Umbilical cord (tissue), 2 donors: ENCODE results near the gene ASIC4. TPM values are rescaled to one million over a fixed set of nuclear protein-coding genes. Genes with fewer than 3 reads are reported as not detected.
A peak's percentile ranks its signal among the peaks of the same experiment; 100 is the strongest.

Experiments used
- DNase-seq: peaks from one replicate; pipeline ENCODE4 v3.0.0-alpha.2; 2015; ENCODE audit warnings: low spot score
- total RNA-seq: library from RNA; depleted of rRNA; stranded (reverse); fragments of >200 nt; gene quantifications from one replicate; pipeline ENCODE4 v1.2.3, GENCODE V29; 2014; ENCODE audit warnings: low replicate concordance; ENCODE audit not compliant: insufficient read depth

ASIC4 gene
- total RNA-seq, 1 donor from 2014 or later, result 0.96 TPM

DNA sequence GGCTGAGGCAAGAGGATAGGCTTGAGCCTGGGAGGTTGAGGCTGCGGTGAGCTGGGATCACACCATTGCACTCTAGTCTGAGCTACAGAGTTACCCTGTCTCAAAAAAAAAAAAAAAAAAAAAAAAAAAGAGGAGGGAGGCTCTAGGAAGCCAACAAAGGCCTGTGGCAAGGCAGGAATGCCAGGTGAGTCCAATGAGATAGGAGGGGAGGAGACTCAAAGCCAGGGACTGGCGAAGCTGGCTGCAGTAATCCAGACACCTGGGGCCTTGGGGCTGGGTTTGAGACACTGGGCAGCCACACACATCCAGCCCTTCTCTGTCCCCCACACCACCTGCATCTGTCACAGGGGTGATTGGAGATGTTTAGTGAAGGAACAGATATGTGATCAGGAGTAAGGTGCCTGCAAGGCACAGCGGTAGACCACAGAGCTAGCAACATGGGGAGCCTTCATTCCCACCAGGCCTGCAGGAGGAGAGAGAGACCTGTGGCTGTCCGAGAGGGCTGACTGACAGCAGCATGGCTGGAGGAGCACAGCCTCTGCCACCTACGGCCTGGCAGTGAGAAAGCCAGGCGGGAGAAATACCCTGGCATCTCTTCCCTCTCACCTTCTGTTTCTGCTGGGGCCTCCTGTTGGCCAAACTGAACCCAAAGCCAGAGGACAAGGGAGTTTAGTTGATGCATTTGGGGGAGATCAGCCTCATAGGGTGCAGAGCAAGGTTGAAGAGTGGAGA, 19.8 kb downstream of the ASIC4 start:
- no peak for DNase-seq

DNA sequence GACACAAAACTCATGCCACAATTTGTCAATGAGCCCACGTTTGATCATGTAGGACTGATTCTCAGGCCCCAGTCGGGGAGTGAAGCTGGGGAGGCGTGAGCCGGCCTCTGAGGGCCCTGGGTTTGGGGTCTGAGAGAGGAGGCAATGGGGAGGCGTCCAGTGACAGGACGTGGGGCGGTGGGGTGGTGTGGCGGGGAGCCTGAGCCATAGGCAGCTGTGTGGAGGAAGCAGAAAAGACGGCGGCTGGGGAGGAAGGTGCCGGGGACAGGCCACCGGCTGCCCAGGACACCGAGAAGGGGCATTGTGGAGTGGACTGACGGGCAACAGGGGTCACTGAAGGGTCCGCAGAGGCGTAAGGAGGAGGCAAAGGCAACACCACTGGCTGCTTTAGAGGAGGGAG, 22.1 kb downstream of the ASIC4 start:
- no peak for DNase-seq

DNA sequence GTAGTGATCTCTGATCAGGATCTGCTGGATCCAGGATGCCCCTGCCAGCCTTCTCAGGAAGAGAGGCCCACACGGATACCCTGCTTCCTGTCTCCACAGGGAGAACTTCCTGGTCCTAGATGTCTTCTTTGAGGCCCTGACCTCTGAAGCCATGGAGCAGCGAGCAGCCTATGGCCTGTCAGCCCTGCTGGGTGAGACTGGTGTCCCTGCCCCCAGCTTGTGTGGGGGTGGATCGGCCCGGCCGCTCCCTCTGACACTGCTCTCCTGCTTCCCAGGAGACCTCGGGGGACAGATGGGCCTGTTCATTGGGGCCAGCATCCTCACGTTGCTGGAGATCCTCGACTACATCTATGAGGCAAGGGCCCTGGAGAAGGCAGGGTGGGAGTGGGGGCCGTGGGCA, 22.7 kb downstream of the ASIC4 start:
- no peak for DNase-seq

DNA sequence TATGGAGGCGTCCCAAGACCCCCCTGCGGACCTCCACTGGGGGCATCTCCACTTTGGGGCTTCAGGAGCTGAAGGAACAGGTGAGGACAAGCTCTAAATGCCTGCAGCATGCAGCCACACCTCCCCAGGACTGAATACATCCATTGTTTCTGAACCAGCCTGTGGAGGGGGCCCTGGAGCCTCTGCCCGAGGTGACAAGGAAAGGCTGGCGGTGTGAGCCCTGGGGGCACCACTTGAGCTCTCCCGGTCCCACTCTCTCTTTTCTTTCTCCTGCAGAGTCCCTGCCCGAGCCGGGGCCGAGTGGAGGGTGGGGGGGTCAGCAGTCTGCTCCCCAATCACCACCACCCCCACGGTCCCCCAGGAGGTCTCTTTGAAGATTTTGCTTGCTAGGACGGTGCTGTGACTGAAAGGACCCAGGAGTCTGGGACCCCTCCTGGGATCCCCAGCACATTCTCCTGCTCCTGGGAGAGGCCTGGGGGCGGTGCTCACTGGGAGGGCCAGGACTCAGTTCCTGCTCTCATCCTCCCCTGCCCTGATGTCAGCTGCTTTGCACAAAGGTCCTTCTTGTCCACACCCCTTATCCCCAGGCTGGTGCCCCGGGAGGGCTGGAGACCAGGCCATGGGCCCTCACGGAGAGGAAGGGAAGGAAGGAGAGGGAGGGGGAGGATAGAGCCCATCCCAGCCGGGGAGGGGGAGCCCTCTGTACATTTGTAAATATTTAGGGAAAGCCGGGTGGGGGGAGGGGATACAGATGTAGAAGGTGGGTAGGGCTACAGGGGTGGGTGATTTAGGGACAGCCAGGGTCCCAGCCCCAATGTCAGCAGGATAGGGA, 23.6 kb downstream of the ASIC4 start:
- peak; percentile 56 for DNase-seq

DNA sequence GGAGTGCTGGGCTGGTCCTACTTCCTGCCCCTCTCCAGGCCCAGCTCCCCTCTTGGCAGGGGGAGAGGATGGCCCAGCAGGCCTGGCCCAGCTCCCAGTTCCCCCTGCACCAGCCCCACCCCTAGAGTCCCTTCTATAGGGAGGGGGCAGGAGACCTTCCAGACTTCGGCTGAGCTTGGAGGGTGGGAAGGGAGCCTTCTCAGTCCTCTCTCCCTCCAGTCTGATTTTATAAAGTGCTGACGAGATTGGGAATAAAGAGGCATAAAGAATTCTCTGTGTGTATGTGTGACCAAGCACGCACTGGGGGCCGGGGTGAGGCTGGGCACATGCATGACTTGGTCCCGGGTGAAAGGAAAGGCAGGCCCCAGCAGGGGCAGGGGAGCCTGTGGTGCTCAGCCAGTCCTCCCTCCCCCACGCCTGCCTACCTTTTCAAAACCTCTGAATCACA, 24.2 kb downstream of the ASIC4 start:
- peak; percentile 70 for DNase-seq

DNA sequence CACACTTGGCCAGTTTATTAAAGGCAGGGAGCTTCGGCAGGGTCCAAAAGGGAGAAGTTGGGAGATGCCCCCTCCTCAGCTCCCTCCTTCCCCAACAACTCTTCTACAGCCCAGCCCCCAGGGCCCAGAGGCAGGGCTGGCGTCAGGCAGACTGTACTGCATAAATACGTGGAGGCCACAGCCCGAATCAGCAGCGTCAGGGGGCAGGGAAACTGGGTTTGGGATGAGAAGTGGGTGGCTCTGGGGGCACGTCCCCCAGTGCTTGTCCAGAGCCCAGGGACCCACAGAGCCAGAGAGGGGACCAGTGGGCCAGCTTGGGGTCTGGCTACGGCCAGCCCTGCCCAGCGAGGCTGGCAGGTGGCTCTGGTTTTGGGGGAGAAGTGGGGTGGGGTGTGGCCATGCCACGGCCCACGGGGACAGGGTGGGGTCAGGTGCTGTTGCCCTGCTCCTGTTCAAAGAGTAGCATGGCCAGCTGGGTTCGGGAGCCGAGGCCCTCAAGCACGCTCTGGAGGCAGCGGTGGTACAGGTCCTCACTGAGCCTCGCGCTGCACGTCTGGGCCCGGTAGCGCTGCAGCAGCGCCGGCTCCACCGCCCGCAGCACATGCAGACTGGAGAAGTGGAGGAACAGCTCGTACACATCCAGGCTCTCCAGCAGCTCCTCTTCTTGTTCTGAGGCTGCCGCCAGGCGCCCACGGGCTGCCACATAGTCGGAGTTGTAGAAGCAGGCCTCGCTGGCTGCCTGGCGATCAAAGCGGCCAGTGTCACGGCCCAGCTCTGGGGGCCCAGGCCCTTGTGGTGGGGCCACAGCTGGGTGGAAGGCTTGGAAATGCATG, 24.9 kb downstream of the ASIC4 start:
- DNase-seq, result peak; percentile 12

DNA sequence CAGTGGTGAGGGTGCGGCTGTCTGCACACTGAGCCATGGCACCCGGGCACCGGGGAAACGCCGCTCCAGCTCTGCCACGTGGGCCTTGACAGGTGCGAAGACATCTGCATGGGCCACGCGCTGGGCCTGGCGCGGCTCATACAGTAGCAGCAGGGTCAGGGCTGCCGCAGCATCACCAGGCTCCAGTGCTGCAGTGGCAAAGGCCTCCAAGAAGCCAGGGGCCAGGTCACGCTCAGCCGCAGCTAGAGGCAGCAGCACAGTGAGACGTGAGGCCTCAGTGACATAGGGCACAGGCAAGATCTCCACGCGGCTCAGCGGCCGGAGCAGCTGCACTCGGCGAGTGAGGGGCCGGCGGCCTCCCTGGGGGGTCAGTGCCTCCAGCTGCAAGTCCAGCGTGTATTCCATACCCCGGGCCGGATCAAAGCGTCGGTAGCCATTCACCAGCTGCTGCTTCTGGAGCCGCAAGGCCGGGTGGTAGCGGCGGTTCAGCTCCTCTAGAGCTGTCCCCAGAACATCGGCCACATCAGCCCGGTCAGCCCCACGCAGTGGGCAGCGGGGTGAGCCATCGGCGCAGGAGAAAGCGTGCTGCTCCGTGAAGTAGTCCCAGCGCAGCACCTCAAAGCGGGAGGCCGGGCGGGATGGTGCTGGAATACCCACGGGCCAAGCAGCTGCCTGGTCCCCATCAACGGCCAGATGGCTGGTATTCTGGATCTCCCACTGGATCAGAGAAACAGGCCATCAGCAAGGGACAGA, 25.8 kb downstream of the ASIC4 start:
- DNase-seq, result no peak

DNA sequence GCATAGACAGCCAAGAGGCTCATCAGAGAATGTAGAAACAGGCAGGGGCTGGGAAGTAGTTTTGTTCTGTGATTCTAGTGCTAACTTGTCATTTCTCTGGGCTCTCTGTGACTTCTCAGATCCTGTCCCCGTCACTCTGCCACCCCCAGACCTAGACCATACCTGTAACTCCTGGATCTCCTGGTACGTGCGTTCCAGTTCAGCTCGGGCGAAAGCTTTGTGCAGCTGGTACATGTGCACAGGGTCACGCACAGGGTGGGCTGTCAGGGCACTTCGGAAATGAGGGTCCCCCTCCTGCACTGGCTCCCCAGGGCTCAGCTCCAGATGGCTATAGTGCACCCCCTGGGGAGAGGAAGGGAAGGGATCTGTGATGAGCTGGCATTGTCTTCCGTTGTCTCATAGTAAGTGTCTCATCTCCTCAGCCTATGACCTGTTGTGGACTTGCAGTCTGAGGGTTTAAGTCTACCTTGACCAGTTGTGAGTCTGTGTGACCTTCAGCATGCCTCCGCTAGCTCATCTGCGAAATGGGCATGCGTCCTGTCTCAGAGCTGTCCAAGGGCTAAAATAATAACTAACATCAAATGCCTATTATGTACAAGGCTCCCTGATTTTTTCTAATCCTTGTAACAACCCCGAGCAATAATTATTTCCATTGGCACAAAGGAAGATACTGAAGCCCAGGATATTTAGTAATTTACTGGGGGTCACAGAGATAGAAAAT, 26.7 kb downstream of the ASIC4 start:
- DNase-seq, result no peak

DNA sequence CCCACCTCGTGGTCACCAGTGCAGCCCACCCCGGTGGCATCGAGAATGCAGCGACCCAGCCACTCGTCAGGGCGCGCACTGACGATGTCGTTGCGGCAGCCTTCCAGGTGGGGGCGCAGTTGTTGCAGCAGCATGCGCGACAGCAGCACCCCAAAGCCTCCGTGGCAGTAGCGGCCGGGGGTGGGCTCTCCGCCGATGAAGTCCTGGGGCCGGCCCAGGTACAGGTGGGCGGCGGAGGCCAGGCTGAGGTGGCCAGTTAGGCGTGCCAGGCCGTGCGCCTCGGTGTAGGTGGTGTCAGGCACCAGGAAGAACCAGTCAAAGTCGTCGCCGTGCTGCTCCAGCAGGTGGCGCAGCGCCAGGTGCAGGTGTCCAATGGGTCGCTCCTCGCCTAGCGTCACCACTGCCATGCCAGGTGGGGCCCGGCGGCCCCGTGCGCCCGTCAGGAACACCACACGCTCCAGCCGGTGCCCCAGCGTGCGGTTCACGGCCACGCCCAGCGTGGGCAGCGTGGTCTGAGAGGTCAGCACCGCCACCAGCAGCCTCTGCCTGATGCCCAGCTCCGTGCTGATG, 27.4 kb downstream of the ASIC4 start:
- DNase-seq, result peak; percentile 64

DNA sequence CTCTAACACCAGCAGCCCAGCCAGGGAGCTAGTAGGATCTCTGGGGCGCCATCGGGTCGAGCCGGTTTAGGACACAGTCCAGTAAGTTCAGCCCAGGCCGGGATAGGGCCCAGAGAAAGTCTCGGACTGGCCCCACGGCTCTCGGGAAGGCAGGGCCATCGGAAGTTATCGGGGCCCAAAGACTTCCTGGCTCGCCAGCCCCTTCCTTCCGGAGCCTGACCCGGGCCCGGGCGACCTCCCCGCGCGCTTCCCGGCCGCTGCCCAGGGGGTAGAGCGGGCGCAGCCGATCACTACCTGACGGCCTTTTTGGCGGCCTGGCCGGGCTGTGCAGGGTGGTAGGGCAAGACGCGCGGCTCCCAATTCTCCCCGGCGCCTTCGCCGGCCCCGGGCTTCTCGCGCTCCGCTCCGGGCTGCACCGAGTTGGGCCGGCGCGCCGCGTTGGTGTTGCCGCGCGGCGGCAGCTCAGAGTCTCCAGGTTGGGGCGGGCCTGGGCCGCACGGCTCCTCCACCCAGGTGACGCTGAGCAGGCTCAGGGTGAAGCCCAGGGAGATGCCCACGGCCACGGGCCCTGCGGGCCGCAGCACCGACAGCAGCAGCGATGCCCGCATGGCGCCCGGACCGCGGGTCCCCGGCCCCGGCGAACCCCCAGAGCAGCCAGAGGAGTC, 28.8 kb downstream of the ASIC4 start:
- peak; percentile 34 for DNase-seq

DNA sequence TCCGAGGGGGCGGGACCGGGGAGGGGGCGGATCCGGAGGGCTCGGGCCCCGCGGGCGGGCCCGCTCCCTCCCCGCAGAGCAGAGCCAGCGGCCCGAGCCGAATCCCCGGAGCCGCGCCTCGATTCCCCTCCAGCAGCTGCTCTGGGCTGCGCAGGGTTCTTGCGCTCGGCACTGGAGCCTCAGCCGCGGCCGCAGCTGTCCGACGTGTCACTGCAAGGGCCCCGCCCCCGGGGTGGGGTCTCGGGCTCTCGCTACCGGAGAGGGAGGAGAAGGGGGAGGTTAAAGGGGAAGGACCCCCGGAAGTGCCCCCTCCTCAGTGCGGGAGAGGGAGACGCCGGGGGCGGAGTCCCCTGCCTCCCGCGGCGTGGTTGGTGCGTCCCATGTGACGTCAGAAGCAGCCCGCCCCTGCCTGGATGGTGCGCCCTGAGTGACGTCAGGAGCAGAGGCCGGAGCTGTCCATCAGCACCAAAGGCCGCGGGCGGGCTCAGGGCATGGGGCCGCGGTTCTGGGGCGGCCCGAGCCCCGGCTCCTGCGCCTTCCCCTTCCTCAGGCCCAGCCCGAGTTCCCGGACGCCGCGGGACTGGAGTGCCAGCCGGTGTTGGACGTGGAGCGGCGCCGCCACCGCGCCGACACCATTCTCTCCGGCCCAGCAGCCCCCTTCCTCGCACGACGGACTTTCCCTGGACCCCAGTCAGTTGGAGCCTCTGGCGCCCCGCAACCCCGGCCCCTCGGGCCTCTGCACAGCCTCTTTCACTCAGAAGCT, 29.5 kb downstream of the ASIC4 start, which contains the start of the genes CHPF and TMEM198:
TSS of gene CHPF (minus strand) at position 214 of the 763 bp plus-strand sequence. CDS start 271 bp downstream, outside the sequence.
TSS of gene TMEM198 (plus strand) at position 433 of the 763 bp plus-strand sequence. CDS start 700 bp downstream, outside the sequence.
- DNase-seq, result peak; percentile 99

DNA sequence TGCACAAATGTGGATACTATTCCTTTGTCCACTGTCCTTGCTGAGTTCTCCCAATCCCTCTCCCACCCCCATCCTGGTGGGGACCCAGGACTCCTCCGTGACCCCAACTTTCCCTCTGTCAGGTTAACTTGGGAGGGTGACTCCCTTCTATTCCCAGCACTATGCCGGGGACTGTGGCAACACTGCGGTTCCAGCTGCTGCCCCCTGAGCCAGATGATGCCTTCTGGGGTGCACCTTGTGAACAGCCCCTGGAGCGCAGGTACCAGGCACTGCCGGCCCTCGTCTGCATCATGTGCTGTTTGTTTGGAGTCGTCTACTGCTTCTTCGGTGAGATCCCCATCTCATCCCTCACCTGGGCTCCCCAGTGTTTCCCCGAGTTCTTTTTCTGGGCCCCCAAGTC, 30.3 kb downstream of the ASIC4 start:
- no peak for DNase-seq

DNA sequence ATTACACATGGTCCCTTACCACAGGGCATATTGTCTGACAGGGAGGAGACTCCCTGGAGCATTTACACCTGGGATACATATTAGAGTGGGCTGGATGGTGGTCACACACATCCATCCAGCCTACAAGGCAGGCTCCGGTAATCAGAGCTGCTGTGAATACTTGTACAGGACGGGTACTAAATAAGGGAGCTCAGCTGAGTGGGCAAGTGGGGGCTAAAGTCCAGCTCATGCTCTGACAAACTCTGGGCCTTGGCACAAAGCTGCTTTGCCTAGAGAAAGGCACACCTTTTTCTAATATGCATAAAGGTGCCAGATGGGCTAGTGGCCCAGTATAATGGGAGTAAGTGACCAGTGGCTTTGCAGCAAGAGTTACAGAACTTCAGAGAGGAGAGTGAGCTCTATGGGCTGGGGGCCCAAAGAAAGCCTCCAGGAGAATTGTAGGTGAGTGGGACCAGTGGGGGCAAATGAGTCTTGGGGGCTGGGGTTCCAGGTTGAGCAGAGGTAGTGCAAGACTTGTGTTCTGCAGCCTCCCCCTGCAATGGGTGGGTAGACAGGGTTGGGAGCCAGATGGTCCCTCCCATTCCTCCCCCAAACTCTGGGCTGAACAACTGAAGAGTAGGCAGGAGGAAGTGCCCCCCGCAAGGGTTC, 31.1 kb downstream of the ASIC4 start:
- DNase-seq, result no peak

DNA sequence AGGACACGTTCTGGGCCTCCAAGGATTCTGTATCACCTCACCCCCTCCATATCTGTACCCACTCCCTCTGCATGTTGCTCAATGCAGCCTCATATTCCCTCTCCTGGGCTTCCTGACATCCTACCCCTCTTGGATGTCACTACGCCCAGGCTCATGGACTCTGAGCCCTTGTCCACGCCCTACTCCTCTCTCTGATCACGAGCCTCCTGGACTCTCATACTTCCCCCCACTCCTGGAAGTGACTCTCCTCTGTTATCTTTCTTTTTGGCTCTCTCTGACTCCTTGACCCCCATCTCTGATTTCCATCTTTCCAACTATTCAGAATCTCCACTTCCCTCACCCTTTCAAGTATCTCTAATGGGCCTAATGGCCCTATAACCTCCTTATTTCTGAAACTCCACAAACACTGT, 31.7 kb downstream of the ASIC4 start:
- DNase-seq, result no peak

DNA sequence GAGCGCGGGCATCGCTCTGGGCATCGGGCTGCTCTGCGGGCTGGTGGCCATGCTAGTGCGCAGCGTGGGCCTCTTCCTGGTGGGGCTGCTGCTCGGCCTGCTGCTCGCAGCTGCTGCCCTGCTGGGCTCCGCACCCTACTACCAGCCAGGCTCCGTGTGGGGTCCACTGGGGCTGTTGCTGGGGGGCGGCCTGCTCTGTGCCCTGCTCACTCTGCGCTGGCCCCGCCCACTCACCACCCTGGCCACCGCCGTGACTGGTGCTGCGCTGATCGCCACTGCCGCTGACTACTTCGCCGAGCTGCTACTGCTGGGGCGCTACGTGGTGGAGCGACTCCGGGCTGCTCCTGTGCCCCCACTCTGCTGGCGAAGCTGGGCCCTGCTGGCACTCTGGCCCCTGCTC, 33.3 kb downstream of the ASIC4 start:
- DNase-seq, result no peak

DNA sequence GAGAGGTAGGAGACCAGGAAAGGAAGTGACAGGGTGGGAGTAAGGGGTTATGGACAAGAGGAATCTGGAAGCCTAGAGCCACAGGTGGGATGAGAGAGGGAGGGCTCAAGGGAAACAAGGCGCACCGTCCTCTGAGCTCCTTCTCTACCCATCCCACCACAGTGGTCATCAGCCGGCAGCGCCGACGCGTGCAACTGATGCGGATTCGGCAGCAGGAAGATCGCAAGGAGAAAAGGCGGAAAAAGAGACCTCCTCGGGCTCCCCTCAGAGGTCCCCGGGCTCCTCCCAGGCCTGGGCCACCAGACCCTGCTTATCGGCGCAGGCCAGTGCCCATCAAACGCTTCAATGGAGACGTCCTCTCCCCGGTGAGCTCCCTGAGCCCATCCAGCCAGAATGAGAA, 34.7 kb downstream of the ASIC4 start:
- DNase-seq, result no peak

DNA sequence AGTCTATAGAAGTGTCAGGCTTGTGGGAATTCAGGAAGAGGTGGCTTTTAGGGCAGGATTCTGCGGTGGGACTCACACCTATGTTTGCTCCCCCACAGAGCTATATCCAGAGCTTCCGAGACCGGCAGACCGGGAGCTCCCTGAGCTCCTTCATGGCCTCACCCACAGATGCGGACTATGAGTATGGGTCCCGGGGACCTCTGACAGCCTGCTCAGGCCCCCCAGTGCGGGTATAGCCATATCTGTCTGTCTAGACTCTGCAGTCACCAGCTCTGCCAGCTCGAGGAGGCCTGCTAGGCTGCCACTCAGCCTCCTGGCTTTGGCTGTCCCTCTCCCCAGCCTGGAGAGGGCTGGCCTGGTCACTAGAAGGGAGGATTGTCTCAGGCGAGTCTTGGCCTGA, 35.3 kb downstream of the ASIC4 start:
- no peak for DNase-seq
